ENCODE data around the gene ZNF317.

Gene ZNF317

GRCh38 chr19:9140159-9140874 is at the start of gene ZNF317:
Gene ZNF317, plus strand, starts transcription at chr19:9140397. Its CDS starts 15,620 bp downstream, at chr19:9156017.
- DNase-seq (peak; percentile 85), ATAC-seq (peak; percentile 94)
- peaks cover 35% of the 10 kb centered on the region for H3K4me1 Mint-ChIP-seq
- peaks cover 2% of the 10 kb centered on the region for H3K27me3 Mint-ChIP-seq
- H3K4me3 Mint-ChIP-seq: peak within 1 kb of the TSS; percentile 98
- peaks cover 14% of the 10 kb centered on the region for H3K9me3 Mint-ChIP-seq
- H3K36me3 Mint-ChIP-seq (ENCODE audit: low read depth): peaks cover 36% of the 10 kb centered on the region
- peak within 1 kb of the TSS; percentile 95 for H3K27ac Mint-ChIP-seq

- ATAC-seq: no peak
- no peak within 1 kb of the TSS for H3K27ac Mint-ChIP-seq
- H3K4me3 Mint-ChIP-seq: no peak within 1 kb of the TSS
- no peak for DNase-seq
- H3K9me3 Mint-ChIP-seq: no peaks in the 10 kb centered on the region
- no peaks in the 10 kb centered on the region for H3K4me1 Mint-ChIP-seq
- no peaks in the 10 kb centered on the region for H3K36me3 Mint-ChIP-seq (ENCODE audit: low read depth)
- peaks cover 23% of the 10 kb centered on the region for H3K27me3 Mint-ChIP-seq
Observed at GRCh38 chr19:9107375-9107774, 32.8 kb upstream of the ZNF317 start, which contains the start of gene OR7G2. Gene OR7G2, minus strand, starts transcription at chr19:9107475. Its CDS starts 4,232 bp downstream, at chr19:9103243.

GRCh38 chr19:9109959-9110358 is 30.2 kb upstream of the ZNF317 start:
- no peak overlapping the region for H3K4me3 Mint-ChIP-seq

GRCh38 chr19:9115307-9115813 is 24.8 kb upstream of the ZNF317 start, which contains the start of gene OR7G1:
Gene OR7G1, minus strand, starts transcription at chr19:9115763. Its CDS starts 0 bp downstream, at chr19:9115763.
- Mint-ChIP-seq H3K27me3 (peaks cover 22% of the 10 kb centered on the region), H3K4me1 (no peaks in the 10 kb centered on the region), H3K36me3 (ENCODE audit: low read depth) (no peaks in the 10 kb centered on the region), H3K4me3 (no peak within 1 kb of the TSS), H3K27ac (no peak within 1 kb of the TSS), H3K9me3 (no peaks in the 10 kb centered on the region)
- DNase-seq (no peak), ATAC-seq (no peak)

More at GRCh38 chr19:9109959-9110358, 30.2 kb upstream of the ZNF317 start:
- Mint-ChIP-seq H3K4me1 (no peaks in the 10 kb centered on the region), H3K9me3 (no peaks in the 10 kb centered on the region), H3K27me3 (peaks cover 21% of the 10 kb centered on the region), H3K27ac (no peak overlapping the region), H3K36me3 (ENCODE audit: low read depth) (no peaks in the 10 kb centered on the region)
- DNase-seq: no peak
- ATAC-seq: no peak

DNA sequence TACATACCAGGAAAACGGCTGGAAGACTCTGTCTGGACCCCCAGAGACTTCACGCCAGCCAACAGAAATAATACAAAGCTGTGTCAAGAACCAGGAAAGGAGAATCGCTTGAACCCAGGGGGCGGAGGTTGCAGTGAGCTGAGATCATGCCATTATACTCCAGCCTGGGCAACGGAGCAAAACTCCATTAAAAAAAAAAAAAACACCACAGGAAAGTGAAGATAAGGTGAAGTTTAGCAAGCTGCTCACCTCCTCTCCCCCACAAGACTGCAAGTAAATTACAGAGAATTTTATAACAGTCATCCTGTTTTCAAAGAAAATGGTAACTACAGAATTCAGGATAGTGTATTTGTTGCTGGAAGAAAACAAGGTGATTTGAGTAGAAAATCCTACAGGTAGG is 23.6 kb upstream of the ZNF317 start:
- DNase-seq (no peak), ATAC-seq (no peak)
- H3K27me3 Mint-ChIP-seq: peaks cover 23% of the 10 kb centered on the region
- H3K27ac Mint-ChIP-seq: no peak overlapping the region
- no peak overlapping the region for H3K4me3 Mint-ChIP-seq
- no peaks in the 10 kb centered on the region for H3K9me3 Mint-ChIP-seq
- H3K4me1 Mint-ChIP-seq: no peaks in the 10 kb centered on the region
- no peaks in the 10 kb centered on the region for H3K36me3 Mint-ChIP-seq (ENCODE audit: low read depth)

GRCh38 chr19:9126900-9127405 is 13.2 kb upstream of the ZNF317 start, which contains the start of gene OR7G3:
Gene OR7G3, minus strand, starts transcription at chr19:9126950. Its CDS starts 0 bp downstream, at chr19:9126950.
- Mint-ChIP-seq H3K4me1 (peaks cover 7% of the 10 kb centered on the region), H3K4me3 (no peak within 1 kb of the TSS), H3K27me3 (peaks cover 24% of the 10 kb centered on the region), H3K36me3 (ENCODE audit: low read depth) (no peaks in the 10 kb centered on the region), H3K27ac (no peak within 1 kb of the TSS), H3K9me3 (no peaks in the 10 kb centered on the region)
- DNase-seq: no peak
- ATAC-seq: no peak

- no peak for ATAC-seq
- Mint-ChIP-seq H3K4me3 (no peak overlapping the region), H3K36me3 (ENCODE audit: low read depth) (no peaks in the 10 kb centered on the region)
Observed at GRCh38 chr19:9128171-9128570, 12.0 kb upstream of the ZNF317 start.

GRCh38 chr19:9130965-9131364 is 9.2 kb upstream of the ZNF317 start:
- Mint-ChIP-seq H3K4me3 (no peak overlapping the region), H3K27ac (no peak overlapping the region), H3K36me3 (ENCODE audit: low read depth) (no peaks in the 10 kb centered on the region), H3K4me1 (peaks cover 7% of the 10 kb centered on the region), H3K27me3 (peaks cover 19% of the 10 kb centered on the region), H3K9me3 (no peaks in the 10 kb centered on the region)
- no peak for DNase-seq
- no peak for ATAC-seq

More at GRCh38 chr19:9128171-9128570, 12.0 kb upstream of the ZNF317 start:
- no peak for DNase-seq
- Mint-ChIP-seq H3K27me3 (peaks cover 21% of the 10 kb centered on the region), H3K9me3 (no peaks in the 10 kb centered on the region), H3K4me1 (peaks cover 7% of the 10 kb centered on the region), H3K27ac (no peak overlapping the region)

DNA sequence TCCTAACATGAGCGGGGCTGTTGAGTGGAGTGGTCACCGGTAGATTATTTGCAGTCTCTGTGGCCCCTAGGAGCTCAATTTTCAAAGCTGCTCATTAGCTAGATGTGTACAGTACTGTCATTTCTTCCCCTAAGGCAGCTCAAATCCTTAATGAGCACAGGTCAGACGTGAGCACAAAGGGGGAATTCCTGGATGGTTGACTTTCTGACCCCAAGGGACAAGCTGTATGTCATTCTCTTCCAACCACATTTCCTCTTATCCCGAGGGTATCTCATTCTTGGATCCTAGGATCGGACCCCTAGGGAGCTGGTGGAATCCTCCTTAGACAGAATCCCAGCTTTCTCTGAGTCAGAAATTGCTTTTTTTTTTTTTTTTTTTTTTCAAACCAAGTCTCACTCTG is 7.8 kb upstream of the ZNF317 start:
- DNase-seq (no peak), ATAC-seq (no peak)
- no peak overlapping the region for H3K27ac Mint-ChIP-seq
- H3K36me3 Mint-ChIP-seq (ENCODE audit: low read depth): no peaks in the 10 kb centered on the region
- no peak overlapping the region for H3K4me3 Mint-ChIP-seq
- H3K4me1 Mint-ChIP-seq: peaks cover 7% of the 10 kb centered on the region
- no peaks in the 10 kb centered on the region for H3K9me3 Mint-ChIP-seq
- H3K27me3 Mint-ChIP-seq: peaks cover 4% of the 10 kb centered on the region

GRCh38 chr19:9139609-9140158 is 513 bp upstream of the ZNF317 start:
- Mint-ChIP-seq H3K4me1 (peaks cover 34% of the 10 kb centered on the region), H3K27ac (peak overlapping the region; percentile 95), H3K4me3 (peak overlapping the region; percentile 98), H3K27me3 (peaks cover 2% of the 10 kb centered on the region), H3K9me3 (peaks cover 10% of the 10 kb centered on the region), H3K36me3 (ENCODE audit: low read depth) (peaks cover 30% of the 10 kb centered on the region)
- ATAC-seq (no peak), DNase-seq (no peak)

- no peak overlapping the region for H3K27ac Mint-ChIP-seq
- peaks cover 22% of the 10 kb centered on the region for H3K9me3 Mint-ChIP-seq
- no peak for DNase-seq
- no peaks in the 10 kb centered on the region for H3K27me3 Mint-ChIP-seq
- H3K4me3 Mint-ChIP-seq: no peak overlapping the region
- no peak for ATAC-seq
- H3K4me1 Mint-ChIP-seq: peaks cover 64% of the 10 kb centered on the region
- H3K36me3 Mint-ChIP-seq (ENCODE audit: low read depth): peaks cover 77% of the 10 kb centered on the region
Observed at GRCh38 chr19:9144920-9145319, 4.7 kb downstream of the ZNF317 start.

DNA sequence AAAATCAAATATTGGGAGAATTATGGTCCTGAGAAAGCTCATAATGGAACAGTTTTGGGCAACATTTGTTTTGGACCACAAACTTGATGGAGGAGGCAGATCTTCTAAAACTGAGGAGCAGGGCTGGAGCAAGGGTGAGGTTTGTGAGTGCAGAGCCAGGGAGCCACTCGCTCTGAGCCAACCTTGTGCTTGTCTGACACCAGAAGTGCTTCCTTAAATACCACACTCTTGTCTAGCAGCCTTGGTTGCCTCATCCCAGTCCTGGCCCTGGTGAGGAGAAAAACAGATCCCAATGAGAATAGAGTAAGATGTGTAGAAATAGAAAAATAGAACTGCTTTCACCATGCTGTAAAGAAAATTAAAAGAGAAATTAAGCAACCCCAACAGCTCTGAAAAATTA is 6.7 kb downstream of the ZNF317 start:
- H3K4me1 Mint-ChIP-seq: peaks cover 71% of the 10 kb centered on the region
- H3K36me3 Mint-ChIP-seq (ENCODE audit: low read depth): peaks cover 89% of the 10 kb centered on the region
- H3K9me3 Mint-ChIP-seq: peaks cover 37% of the 10 kb centered on the region
- no peak for ATAC-seq
- no peak overlapping the region for H3K27ac Mint-ChIP-seq
- no peak overlapping the region for H3K4me3 Mint-ChIP-seq
- DNase-seq: no peak
- H3K27me3 Mint-ChIP-seq: no peaks in the 10 kb centered on the region

- H3K9me3 Mint-ChIP-seq: peaks cover 40% of the 10 kb centered on the region
- no peak overlapping the region for H3K4me3 Mint-ChIP-seq
- ATAC-seq: no peak
Observed at GRCh38 chr19:9148697-9149096, 8.5 kb downstream of the ZNF317 start.

GRCh38 chr19:9149997-9150396 is 9.8 kb downstream of the ZNF317 start:
- DNase-seq: no peak
- H3K27me3 Mint-ChIP-seq: no peaks in the 10 kb centered on the region
- no peak overlapping the region for H3K4me3 Mint-ChIP-seq
- peak overlapping the region; percentile 6 for H3K27ac Mint-ChIP-seq
- H3K4me1 Mint-ChIP-seq: peaks cover 64% of the 10 kb centered on the region
- ATAC-seq: no peak
- peaks cover 92% of the 10 kb centered on the region for H3K36me3 Mint-ChIP-seq (ENCODE audit: low read depth)
- peaks cover 28% of the 10 kb centered on the region for H3K9me3 Mint-ChIP-seq

More at GRCh38 chr19:9148697-9149096, 8.5 kb downstream of the ZNF317 start:
- Mint-ChIP-seq H3K27me3 (no peaks in the 10 kb centered on the region), H3K27ac (no peak overlapping the region), H3K4me1 (peaks cover 66% of the 10 kb centered on the region), H3K36me3 (ENCODE audit: low read depth) (peaks cover 92% of the 10 kb centered on the region)
- DNase-seq: no peak

DNA sequence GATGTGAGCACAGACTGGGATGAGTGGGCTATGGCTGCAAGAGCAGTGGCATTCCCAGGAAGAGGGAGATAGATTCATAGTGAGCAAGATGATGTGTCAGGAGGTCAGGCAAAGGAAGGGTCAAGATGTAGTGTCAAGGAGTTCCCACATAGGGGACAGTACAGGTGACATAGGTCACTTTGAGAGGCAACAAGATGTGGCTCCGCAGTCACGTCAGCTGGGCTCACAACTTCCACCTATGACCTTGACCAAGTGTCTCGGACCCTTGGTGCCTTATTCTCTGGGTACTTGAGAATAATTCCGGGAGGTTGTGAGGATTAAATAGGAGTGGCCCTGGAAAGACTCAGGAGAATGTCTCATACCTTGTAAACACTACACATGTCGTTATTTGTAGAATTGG is 10.5 kb downstream of the ZNF317 start:
- Mint-ChIP-seq H3K4me1 (peaks cover 66% of the 10 kb centered on the region), H3K27me3 (no peaks in the 10 kb centered on the region), H3K9me3 (peaks cover 24% of the 10 kb centered on the region), H3K36me3 (ENCODE audit: low read depth) (peaks cover 92% of the 10 kb centered on the region), H3K4me3 (no peak overlapping the region), H3K27ac (peak overlapping the region; percentile 6)
- ATAC-seq: no peak
- DNase-seq: no peak

All from activated naive CD8-positive, alpha-beta T cell treated with anti-CD3 and anti-CD28 coated beads, Interleukin-2, amount 50 U/mL, for 24 hours (primary cell).